HFFc6 (cell line): ENCODE measurements around the gene TGFBR2. TPM values are rescaled to one million over a fixed set of nuclear protein-coding genes. Genes with fewer than 3 reads are reported as not detected.
A peak's percentile ranks its signal among the peaks of the same experiment; 100 is the strongest.

Source experiments
- DNase-seq: peaks from one replicate; pipeline ENCODE4 v3.0.0-alpha.2; 2018
- H3K27ac Mint-ChIP-seq: 2 replicates; pipeline ENCODE4 v1.8.0; 2020; ENCODE audit warnings: mild to moderate bottlenecking, mixed read lengths
- H3K27me3 Mint-ChIP-seq: 2 replicates; pipeline ENCODE4 v1.8.0; 2021; ENCODE audit warnings: mild to moderate bottlenecking, moderate library complexity, mixed read lengths; ENCODE audit not compliant: insufficient read depth
- H3K36me3 Mint-ChIP-seq: 2 replicates; pipeline ENCODE4 v1.8.0; 2021; ENCODE audit warnings: low read depth, mixed read lengths
- H3K4me1 Mint-ChIP-seq: 2 replicates; pipeline ENCODE4 v1.8.0; 2020; ENCODE audit warnings: low read depth, mixed read lengths
- H3K4me3 Mint-ChIP-seq: 2 replicates; pipeline ENCODE4 v1.8.0; 2020; ENCODE audit warnings: mild to moderate bottlenecking, moderate library complexity, mixed read lengths
- H3K9me3 Mint-ChIP-seq: 2 replicates; pipeline ENCODE4 v1.8.0; 2020; ENCODE audit warnings: mild to moderate bottlenecking, mixed read lengths
- total RNA-seq, 6 experiments: library from RNA; stranded (reverse); fragmentation: NEBNext Ultra II Directional; extraction: Animal tissue kit (Norgen Biotek cat#: 25700); gene quantifications; 2 replicates in 1 of 6; 3 replicates in 5 of 6; pipeline ENCODE4 v1.2.3, GENCODE V29; 2021
- TF ChIP-seq, protein P1 (sequence below): fragments of 200-600 bp; sonication (generic); IDR thresholded peaks from 2 replicates; pipeline ENCODE4 v1.5.0; 2021; ENCODE audit warnings: antibody characterized with exemption, mild to moderate bottlenecking

The TGFBR2 gene
- total RNA-seq, 6 experiments from 2014 or later: 78.5 to 135 (median 118) TPM

- Mint-ChIP-seq H3K4me3 (peak overlapping the region; percentile 98), H3K27me3 (peaks cover 3% of the 10 kb centered on the region; the same call in 1 of the 2 replicates), H3K36me3 (peaks cover 23% of the 10 kb centered on the region), H3K9me3 (peaks cover 6% of the 10 kb centered on the region; the same call in 1 of the 2 replicates), H3K4me1 (peaks cover 70% of the 10 kb centered on the region), H3K27ac (peak overlapping the region; percentile 92)
- no peak for DNase-seq
- TF ChIP-seq, protein P1, sequence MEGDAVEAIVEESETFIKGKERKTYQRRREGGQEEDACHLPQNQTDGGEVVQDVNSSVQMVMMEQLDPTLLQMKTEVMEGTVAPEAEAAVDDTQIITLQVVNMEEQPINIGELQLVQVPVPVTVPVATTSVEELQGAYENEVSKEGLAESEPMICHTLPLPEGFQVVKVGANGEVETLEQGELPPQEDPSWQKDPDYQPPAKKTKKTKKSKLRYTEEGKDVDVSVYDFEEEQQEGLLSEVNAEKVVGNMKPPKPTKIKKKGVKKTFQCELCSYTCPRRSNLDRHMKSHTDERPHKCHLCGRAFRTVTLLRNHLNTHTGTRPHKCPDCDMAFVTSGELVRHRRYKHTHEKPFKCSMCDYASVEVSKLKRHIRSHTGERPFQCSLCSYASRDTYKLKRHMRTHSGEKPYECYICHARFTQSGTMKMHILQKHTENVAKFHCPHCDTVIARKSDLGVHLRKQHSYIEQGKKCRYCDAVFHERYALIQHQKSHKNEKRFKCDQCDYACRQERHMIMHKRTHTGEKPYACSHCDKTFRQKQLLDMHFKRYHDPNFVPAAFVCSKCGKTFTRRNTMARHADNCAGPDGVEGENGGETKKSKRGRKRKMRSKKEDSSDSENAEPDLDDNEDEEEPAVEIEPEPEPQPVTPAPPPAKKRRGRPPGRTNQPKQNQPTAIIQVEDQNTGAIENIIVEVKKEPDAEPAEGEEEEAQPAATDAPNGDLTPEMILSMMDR: no peak
These were observed 832 bp downstream of the TGFBR2 start for GRCh38 chr3:30607032-30607833.

DNA sequence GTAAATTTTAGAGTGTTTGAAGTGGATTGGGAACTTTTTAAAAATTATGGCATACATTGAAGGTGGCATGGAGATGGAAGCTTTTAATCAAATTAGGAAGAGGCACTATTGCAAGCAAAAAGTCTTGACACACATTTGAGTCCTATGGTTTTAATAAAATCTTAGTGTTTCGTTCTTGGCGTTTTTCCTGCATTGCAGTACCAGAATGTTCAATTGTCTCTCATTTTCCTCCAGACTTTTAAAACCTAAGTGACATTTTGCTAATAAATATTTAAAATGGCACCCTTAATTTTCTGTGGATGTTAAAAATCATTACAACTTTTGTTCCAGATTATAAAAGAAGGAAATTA, 2.2 kb downstream of the TGFBR2 start:
- H3K4me3 Mint-ChIP-seq: peak overlapping the region; percentile 98
- H3K4me1 Mint-ChIP-seq: peaks cover 83% of the 10 kb centered on the region
- H3K36me3 Mint-ChIP-seq: peaks cover 35% of the 10 kb centered on the region
- H3K9me3 Mint-ChIP-seq: peaks cover 6% of the 10 kb centered on the region; the same call in 1 of the 2 replicates
- H3K27me3 Mint-ChIP-seq: peaks cover 3% of the 10 kb centered on the region; the same call in 1 of the 2 replicates
- no peak for DNase-seq
- TF ChIP-seq, protein P1: no peak
- no peak overlapping the region for H3K27ac Mint-ChIP-seq

- TF ChIP-seq, protein P1: no peak
- peaks cover 84% of the 10 kb centered on the region for H3K4me1 Mint-ChIP-seq
- peaks cover 2% of the 10 kb centered on the region; the same call in 1 of the 2 replicates for H3K27me3 Mint-ChIP-seq
- peak overlapping the region; percentile 14; the same call in 1 of the 2 replicates for H3K27ac Mint-ChIP-seq
- peaks cover 6% of the 10 kb centered on the region; the same call in 1 of the 2 replicates for H3K9me3 Mint-ChIP-seq
- H3K36me3 Mint-ChIP-seq: peaks cover 35% of the 10 kb centered on the region
- no peak for DNase-seq
- peak overlapping the region; percentile 69 for H3K4me3 Mint-ChIP-seq
These were observed 3.7 kb downstream of the TGFBR2 start for GRCh38 chr3:30609930-30610701.

- H3K27me3 Mint-ChIP-seq: peaks cover 2% of the 10 kb centered on the region; the same call in 1 of the 2 replicates
- TF ChIP-seq, protein P1: no peak
- H3K9me3 Mint-ChIP-seq: peaks cover 6% of the 10 kb centered on the region; the same call in 1 of the 2 replicates
- H3K27ac Mint-ChIP-seq: peak overlapping the region; percentile 13; the same call in 1 of the 2 replicates
- no peak overlapping the region; the same call in 1 of the 2 replicates for H3K4me3 Mint-ChIP-seq
- DNase-seq: no peak
- H3K4me1 Mint-ChIP-seq: peaks cover 84% of the 10 kb centered on the region
- peaks cover 35% of the 10 kb centered on the region for H3K36me3 Mint-ChIP-seq
These were observed 4.4 kb downstream of the TGFBR2 start for GRCh38 chr3:30610702-30611368.
